T-helper 2 cell treated with Interferon-gamma antibody and Interleukin-4, amounts not matched to agents 5 μg/mL and 100 μg/mL, for 36 hours (primary cell): Measurements from ENCODE around the gene CCL5.

Experiments used
- DNase-seq: peaks from one replicate; pipeline ENCODE4 v3.0.0; 2021; ENCODE audit warnings: low spot score
- H3K27ac Mint-ChIP-seq: one replicate; pipeline ENCODE4 v1.8.0; 2021; ENCODE audit warnings: mild to moderate bottlenecking, mixed read lengths
- H3K27me3 Mint-ChIP-seq: one replicate; pipeline ENCODE4 v1.8.0; 2021; ENCODE audit warnings: low read depth, mixed read lengths
- H3K36me3 Mint-ChIP-seq: one replicate; pipeline ENCODE4 v1.8.0; 2021; ENCODE audit warnings: low read depth, mixed read lengths
- H3K4me1 Mint-ChIP-seq: one replicate; pipeline ENCODE4 v1.8.0; 2021; ENCODE audit warnings: low read depth, mixed read lengths
- H3K4me3 Mint-ChIP-seq: one replicate; pipeline ENCODE4 v1.8.0; 2022; ENCODE audit warnings: mild to moderate bottlenecking, moderate library complexity, mixed read lengths
- H3K9me3 Mint-ChIP-seq: one replicate; pipeline ENCODE4 v1.8.0; 2021; ENCODE audit warnings: mixed read lengths

CCL5 gene

DNA sequence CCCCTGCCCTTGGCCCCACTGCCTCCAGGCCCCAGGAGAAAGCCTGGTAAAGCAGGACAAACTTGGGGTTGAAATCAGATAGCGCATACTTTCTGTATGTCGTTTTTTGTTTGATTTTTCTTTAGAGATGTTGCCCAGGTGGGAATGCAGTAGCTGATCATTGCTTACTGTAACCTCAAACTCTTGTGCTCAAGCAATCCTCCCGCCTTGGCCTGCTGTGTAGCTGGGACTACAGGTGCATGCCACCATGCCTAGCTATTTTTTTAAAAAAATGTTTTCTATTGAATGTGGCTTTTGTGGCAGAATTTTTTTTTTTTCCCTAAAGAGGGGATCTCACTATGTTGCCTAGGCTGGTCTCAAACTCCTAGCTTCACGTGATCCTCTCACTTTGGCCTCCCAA, 11.1 kb upstream of the CCL5 start:
- no peaks in the 10 kb centered on the region for H3K9me3 Mint-ChIP-seq
- peaks cover 53% of the 10 kb centered on the region for H3K4me1 Mint-ChIP-seq
- DNase-seq: no peak
- no peaks in the 10 kb centered on the region for H3K27me3 Mint-ChIP-seq
- H3K4me3 Mint-ChIP-seq: peak overlapping the region; percentile 42
- H3K27ac Mint-ChIP-seq: peak overlapping the region; percentile 89
- peaks cover 1% of the 10 kb centered on the region for H3K36me3 Mint-ChIP-seq

DNA sequence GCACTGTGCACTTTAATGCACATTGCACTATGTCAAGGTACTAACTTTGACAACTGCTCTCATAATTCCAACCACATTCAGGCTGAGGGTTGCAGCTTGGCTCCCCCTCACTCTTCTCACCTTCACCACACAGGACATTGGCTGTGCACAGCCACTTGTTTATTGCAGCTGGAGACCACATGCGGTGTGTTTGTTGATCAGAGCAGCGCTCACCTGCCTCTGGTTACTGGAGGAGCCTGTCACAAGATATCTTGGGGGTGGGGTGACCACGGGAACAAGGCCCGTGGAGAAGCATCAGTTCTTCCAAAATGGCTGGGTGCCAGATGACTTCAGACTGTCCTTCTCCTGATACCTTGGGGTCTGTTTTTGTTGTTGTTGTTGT, 10.6 kb upstream of the CCL5 start:
- Mint-ChIP-seq H3K9me3 (no peaks in the 10 kb centered on the region), H3K36me3 (peaks cover 1% of the 10 kb centered on the region), H3K4me1 (peaks cover 48% of the 10 kb centered on the region)

DNA sequence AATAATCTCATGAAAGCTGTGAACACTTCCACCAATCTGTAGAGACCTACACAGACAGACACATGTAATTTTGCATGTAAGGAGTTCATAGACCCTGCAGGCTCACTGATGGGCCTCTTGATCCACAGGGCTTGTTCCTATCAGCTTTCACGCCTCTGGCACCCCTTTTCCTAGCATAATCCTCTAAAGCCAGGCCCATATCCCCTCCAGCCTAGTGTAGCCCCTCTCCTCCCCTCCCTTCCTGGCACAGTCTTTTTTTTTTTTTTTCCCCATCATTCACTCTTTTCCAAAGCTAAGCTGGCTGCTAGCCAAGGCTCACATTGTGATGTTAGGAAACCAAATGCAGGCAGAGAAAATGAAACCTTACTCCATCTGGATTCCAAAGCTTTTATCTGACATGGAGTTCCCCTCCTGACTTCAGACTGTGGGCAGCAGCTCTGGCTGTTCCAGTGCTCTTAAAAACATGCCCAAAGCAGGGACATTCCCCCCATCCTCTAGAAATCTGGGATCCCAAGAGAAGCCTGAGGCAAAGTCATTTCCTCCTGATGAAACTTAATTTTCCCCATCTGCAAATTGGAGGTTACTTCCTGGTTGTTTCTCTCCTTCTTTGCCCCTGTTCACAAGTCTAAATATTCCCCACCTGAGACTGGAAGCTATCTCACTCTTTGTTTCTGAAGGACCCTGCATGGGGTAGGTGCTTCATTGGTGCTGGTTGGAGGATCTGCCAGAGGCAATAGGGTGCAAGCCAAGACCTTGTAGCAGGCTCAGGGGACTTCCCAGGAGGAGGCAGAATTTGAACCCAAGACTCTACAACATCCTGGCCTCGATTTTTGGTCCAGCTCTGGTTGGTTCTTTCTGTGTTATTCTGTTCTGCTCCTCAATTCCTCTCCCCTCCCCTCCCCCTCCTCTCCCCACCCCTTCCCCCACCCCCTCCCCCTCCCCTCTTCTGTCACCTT, 9.9 kb upstream of the CCL5 start:
- H3K27ac Mint-ChIP-seq: peak overlapping the region; percentile 89
- peaks cover 1% of the 10 kb centered on the region for H3K36me3 Mint-ChIP-seq
- H3K27me3 Mint-ChIP-seq: no peaks in the 10 kb centered on the region
- DNase-seq: no peak
- H3K9me3 Mint-ChIP-seq: no peaks in the 10 kb centered on the region
- peaks cover 41% of the 10 kb centered on the region for H3K4me1 Mint-ChIP-seq
- H3K4me3 Mint-ChIP-seq: peak overlapping the region; percentile 42

More for the DNA sequence above, 10.6 kb upstream of the CCL5 start:
- Mint-ChIP-seq H3K4me3 (peak overlapping the region; percentile 42), H3K27me3 (no peaks in the 10 kb centered on the region), H3K27ac (peak overlapping the region; percentile 89)
- DNase-seq: peak; percentile 24

DNA sequence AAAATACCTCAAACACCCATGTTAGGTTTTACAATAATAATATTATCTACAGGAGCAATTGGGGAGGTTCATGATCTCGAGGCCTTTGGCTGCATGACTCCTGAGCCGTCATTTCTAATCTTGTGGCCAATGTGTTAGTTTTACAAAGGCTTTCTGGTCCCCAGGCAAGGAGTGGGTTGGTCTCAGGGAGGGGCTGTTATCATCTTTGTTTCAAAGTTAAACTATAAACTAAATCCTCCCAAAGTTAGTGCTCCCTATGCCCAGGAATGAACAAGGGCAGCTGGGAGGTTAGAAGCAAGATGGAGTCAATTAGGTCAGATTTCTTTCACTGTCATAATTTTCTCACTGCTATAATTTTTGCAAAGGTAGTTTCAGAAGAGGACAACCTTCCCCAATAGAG, 9.1 kb upstream of the CCL5 start:
- peaks cover 1% of the 10 kb centered on the region for H3K36me3 Mint-ChIP-seq
- H3K27ac Mint-ChIP-seq: no peak overlapping the region
- DNase-seq: no peak
- no peaks in the 10 kb centered on the region for H3K27me3 Mint-ChIP-seq
- H3K4me1 Mint-ChIP-seq: peaks cover 41% of the 10 kb centered on the region
- no peak overlapping the region for H3K4me3 Mint-ChIP-seq
- H3K9me3 Mint-ChIP-seq: no peaks in the 10 kb centered on the region

DNA sequence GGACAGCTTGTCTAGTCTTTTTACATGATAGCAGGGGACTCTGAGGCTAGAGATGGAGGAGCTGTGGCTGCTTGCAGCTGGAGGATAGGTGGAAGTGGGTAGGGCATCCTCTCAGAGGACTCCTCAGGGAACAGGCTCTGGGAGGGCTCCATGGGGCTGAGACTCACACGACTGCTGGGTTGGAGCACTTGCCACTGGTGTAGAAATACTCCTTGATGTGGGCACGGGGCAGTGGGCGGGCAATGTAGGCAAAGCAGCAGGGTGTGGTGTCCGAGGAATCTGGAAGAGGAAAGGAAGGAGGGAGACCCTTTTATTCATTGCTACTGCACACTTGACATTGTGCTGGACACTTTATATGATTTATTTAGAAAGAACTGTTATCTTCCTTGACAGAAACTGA, 1.8 kb downstream of the CCL5 start:
- Mint-ChIP-seq H3K4me1 (peaks cover 52% of the 10 kb centered on the region), H3K27me3 (no peaks in the 10 kb centered on the region), H3K4me3 (peak overlapping the region; percentile 59), H3K9me3 (no peaks in the 10 kb centered on the region), H3K27ac (peak overlapping the region; percentile 60), H3K36me3 (peaks cover 15% of the 10 kb centered on the region)
- DNase-seq: no peak

DNA sequence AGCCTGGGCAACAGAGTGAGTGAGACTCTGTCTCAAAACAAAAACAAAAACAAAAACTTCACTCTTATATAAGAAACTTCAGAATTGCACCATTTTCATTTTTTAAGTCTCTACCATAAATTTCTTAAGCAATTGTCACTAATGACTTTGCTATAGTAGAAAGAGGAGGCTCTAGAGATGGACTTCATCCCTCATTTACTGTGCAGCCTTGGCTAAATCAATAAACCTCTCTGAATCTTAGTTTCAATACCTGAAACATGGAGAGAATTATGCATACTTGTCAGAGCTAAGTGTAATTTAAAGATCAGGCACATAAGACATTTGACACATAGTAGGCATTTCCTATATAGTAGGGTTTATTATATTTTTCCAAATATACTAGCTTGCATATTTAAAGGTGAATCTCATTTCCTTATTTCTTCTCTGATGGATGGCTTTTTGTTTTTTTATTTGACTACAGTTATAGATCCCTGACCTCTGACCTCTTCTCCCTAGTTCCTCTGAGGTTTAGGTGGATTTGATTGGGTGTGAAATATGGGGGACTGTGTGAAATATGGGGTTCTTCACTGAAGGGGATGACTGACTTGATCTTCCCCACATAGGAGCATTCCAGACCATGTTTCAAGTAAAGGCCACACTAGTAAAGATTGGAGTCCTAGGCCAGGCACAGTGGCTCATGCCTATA, 2.7 kb downstream of the CCL5 start:
- Mint-ChIP-seq H3K9me3 (no peaks in the 10 kb centered on the region), H3K27me3 (no peaks in the 10 kb centered on the region), H3K36me3 (peaks cover 17% of the 10 kb centered on the region), H3K27ac (peak overlapping the region; percentile 7), H3K4me1 (peaks cover 54% of the 10 kb centered on the region), H3K4me3 (peak overlapping the region; percentile 56)
- no peak for DNase-seq

DNA sequence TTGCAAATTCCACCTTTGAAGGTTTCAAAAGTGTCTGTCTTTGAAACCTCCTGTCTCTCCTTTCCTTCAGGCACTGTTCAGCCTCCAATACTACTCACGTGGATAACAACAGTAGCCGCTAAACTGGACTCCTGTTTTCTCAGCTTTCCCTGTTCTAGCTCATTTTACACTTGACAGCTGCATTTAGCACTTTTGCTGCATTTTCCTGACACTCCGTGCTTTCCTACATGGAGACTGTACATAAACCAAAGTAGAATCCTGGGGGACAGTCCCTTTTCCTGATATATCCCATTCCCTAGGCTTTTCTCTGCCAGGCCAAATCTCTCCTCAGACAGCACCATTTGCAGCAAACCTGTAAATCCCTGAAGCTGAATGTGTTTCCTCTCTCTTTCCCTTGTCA, 3.6 kb downstream of the CCL5 start:
- Mint-ChIP-seq H3K9me3 (no peaks in the 10 kb centered on the region), H3K27ac (peak overlapping the region; percentile 73), H3K4me1 (peaks cover 58% of the 10 kb centered on the region), H3K36me3 (peaks cover 22% of the 10 kb centered on the region), H3K27me3 (no peaks in the 10 kb centered on the region), H3K4me3 (peak overlapping the region; percentile 3)
- DNase-seq: no peak

DNA sequence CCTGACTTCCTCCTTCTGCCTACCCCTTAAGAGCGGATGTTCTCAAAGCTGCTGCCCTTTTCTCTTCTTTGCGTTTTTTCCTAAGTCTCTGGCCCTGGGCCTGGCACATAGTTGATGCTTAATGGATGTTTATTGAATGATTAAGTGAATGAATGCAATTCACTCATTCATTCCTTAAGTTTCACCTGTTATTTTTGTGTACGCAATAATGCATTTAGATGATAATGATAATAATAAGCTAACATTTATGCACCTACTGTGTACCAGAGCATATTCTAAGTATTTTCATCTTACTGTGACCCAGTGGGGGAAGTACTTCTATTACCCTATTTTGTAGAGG, 4.4 kb downstream of the CCL5 start:
- Mint-ChIP-seq H3K4me3 (peak overlapping the region; percentile 49), H3K36me3 (peaks cover 23% of the 10 kb centered on the region), H3K27me3 (no peaks in the 10 kb centered on the region), H3K4me1 (peaks cover 56% of the 10 kb centered on the region), H3K9me3 (no peaks in the 10 kb centered on the region), H3K27ac (peak overlapping the region; percentile 78)
- no peak for DNase-seq

DNA sequence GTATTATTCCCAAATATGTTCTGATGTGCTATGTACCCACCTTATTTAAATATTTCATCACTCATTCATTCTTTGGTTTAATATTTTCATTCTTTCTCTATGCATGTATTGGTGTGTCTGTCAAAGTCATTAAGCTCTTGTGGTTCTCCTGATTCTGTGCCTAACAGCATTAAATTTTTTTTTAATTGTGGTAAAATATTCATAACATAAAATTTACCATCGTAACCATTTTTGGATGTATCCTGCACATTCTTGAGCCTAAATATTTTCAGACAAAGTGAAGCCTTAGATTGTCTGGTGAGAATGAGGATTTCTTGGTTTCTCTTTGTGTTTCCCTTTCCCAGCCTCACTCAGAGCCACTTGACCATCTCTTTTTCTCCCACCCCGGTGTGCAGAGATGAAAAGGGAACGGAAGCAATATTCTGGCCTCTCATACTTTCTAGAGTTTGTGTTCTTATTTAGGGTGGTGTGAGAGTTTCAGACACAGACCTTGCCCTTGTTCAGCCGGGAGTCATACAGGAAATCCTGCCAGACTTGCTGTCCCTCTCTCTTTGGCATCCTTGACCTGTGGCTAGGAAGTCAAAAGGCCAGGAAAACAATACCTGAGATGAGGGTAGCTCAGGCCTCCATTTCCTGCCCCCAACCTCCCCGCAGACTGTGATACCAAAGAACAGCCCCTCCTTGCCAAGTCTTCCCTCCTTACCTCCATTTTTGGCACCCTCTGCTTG, 4.9 kb downstream of the CCL5 start:
- Mint-ChIP-seq H3K27ac (peak overlapping the region; percentile 78), H3K4me3 (peak overlapping the region; percentile 49)

DNA sequence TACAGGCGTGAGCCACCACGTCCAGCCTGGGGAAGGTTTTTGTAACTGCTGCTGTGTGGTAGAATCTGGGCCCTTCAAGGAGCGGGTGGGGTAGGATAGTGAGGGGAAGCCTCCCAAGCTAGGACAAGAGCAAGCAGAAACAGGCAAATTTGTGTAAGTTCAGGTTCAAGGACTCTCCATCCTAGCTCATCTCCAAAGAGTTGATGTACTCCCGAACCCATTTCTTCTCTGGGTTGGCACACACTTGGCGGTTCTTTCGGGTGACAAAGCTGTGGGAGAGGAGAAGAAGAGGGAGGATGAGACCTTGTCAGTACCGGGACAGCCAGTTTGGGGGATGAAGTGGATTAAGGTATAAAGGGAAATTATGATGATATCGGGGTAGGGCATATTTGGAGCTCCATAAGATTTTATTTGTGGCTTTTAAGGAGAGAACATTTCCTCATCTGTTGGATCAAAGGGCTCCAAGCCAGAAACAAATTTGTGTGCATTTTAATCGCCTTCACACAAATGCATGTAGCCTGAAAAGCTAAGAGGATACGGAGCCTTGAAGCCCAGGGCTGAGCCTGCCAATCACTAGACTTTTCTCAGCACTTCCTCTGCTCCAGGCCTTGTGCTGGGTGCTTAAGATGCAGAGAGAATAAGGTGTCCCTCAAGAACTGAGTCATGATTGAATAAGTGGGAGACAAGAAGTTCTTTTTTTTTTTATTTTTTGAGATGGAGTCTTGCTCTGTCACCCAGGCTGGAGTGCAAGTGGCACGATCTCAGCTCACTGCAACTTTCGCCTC, 7.8 kb downstream of the CCL5 start:
- DNase-seq: no peak
- Mint-ChIP-seq H3K27ac (peak overlapping the region; percentile 55), H3K27me3 (no peaks in the 10 kb centered on the region), H3K4me3 (no peak overlapping the region), H3K9me3 (no peaks in the 10 kb centered on the region), H3K36me3 (peaks cover 19% of the 10 kb centered on the region), H3K4me1 (peaks cover 31% of the 10 kb centered on the region)

More for the DNA sequence above, 4.9 kb downstream of the CCL5 start:
- no peak for DNase-seq
- no peaks in the 10 kb centered on the region for H3K9me3 Mint-ChIP-seq
- H3K4me1 Mint-ChIP-seq: peaks cover 51% of the 10 kb centered on the region
- H3K27me3 Mint-ChIP-seq: no peaks in the 10 kb centered on the region
- peaks cover 23% of the 10 kb centered on the region for H3K36me3 Mint-ChIP-seq

DNA sequence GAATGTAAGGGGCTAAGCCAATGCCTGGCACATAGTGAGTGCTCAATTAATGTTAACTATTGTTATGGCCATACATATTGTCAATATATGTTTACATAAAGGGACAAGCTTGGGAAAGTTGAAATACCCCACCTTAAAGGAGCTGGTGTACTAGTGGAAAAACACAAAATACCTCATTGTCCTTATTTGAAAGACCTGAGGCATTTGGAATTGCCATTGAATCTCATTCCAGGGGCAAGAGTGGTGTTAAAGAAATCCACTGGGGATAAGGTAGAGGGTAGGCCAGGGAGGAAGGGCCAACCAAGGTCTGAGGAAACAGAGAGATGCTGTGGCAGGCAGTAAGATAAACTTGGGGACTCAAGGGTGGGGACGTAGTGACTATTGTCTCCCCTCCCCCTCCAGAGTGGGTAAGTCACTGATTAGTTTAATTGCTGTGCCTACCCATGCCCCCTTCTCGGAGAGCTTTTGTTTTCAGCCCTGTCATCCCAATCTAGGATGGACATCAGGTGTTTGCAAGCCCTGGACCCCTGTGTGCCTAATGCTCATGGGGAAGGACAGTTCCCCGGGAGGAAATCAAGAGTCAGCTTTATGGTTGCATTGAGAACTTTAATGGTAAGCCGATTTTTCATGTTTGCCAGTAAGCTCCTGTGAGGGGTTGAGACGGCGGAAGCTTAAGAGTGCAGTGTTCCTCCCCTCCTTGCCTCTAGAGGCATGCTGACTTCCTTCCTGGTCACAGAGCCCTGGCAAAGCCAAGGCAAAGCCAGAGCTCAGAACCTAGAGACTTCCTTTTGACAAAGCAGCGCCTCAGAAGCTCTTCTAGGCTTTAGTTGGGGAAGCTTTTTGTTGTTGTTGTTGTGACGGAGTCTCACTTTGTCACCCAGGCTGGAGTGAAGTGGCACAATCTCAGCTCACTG, 9.0 kb downstream of the CCL5 start:
- peaks cover 24% of the 10 kb centered on the region for H3K4me1 Mint-ChIP-seq
- DNase-seq: no peak
- peaks cover 15% of the 10 kb centered on the region for H3K36me3 Mint-ChIP-seq
- no peak overlapping the region for H3K27ac Mint-ChIP-seq
- no peaks in the 10 kb centered on the region for H3K9me3 Mint-ChIP-seq
- H3K27me3 Mint-ChIP-seq: no peaks in the 10 kb centered on the region
- no peak overlapping the region for H3K4me3 Mint-ChIP-seq

DNA sequence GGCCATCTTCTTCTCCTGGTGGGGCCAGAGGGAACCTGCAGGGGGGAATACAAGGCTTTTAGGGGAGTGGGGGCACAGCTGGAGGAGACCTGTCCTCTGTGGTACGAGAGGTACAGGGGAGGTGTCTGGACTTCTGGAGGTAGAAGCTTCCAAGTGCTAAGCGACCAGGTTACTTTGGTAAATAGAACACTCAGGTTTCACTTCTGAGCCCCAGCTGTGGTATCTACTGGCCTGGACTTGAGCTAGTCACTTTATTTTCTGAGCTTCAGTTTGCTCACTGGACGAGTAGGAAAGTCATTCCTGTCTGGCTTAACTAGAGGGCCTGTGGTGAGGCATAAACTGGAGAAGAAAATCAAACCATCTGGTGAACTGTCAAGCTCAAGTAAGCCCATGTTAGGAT, 11.4 kb downstream of the CCL5 start, which contains the start of gene HEATR9:
Gene HEATR9 (minus strand): TSS at position 155 of the 400 bp plus-strand sequence. CDS start 149 bp downstream, at position 6.
- no peak for DNase-seq
- Mint-ChIP-seq H3K27ac (peak within 1 kb of the TSS; percentile 6), H3K4me3 (no peak within 1 kb of the TSS), H3K9me3 (no peaks in the 10 kb centered on the region), H3K36me3 (peaks cover 8% of the 10 kb centered on the region), H3K4me1 (peaks cover 24% of the 10 kb centered on the region), H3K27me3 (no peaks in the 10 kb centered on the region)
